Memory B cell (primary cell): ENCODE measurements around the gene SLC6A19.

ENCODE experiments used
- ATAC-seq: fragments of 150-1000 bp; cut with Tn5 transposase; 2 replicates; pipeline ENCODE4 v1.10.0; 2021; ENCODE audit warnings: low read depth, mild to moderate bottlenecking, moderate library complexity
- DNase-seq, 2 donors: peaks; one replicate each; pipeline ENCODE4 v3.0.0; 2022; ENCODE audit warnings: low spot score in 2 of 2
- H3K27ac Mint-ChIP-seq: one replicate; pipeline ENCODE4 v1.8.0; 2022; ENCODE audit warnings: mild to moderate bottlenecking, moderate library complexity, mixed read lengths
- H3K27me3 Mint-ChIP-seq: one replicate; pipeline ENCODE4 v1.8.0; 2022; ENCODE audit warnings: mixed read lengths
- H3K36me3 Mint-ChIP-seq: one replicate; pipeline ENCODE4 v1.8.0; 2022; ENCODE audit warnings: mild to moderate bottlenecking, mixed read lengths
- H3K4me1 Mint-ChIP-seq: one replicate; pipeline ENCODE4 v1.8.0; 2022; ENCODE audit warnings: mixed read lengths
- H3K4me3 Mint-ChIP-seq: one replicate; pipeline ENCODE4 v1.8.0; 2022; ENCODE audit warnings: mild to moderate bottlenecking, moderate library complexity, mixed read lengths
- H3K9me3 Mint-ChIP-seq: one replicate; pipeline ENCODE4 v1.8.0; 2022; ENCODE audit warnings: mixed read lengths

The SLC6A19 gene

GRCh38 chr5:1218351-1219080, 17.1 kb downstream of the SLC6A19 start:
- H3K27me3 Mint-ChIP-seq: peaks cover 14% of the 10 kb centered on the region
- no peaks in the 10 kb centered on the region for H3K4me1 Mint-ChIP-seq
- no peaks in the 10 kb centered on the region for H3K36me3 Mint-ChIP-seq
- peaks cover 3% of the 10 kb centered on the region for H3K9me3 Mint-ChIP-seq
- DNase-seq: no peak
- ATAC-seq: no peak
- no peak overlapping the region for H3K27ac Mint-ChIP-seq
- H3K4me3 Mint-ChIP-seq: no peak overlapping the region

- H3K9me3 Mint-ChIP-seq: peaks cover 3% of the 10 kb centered on the region
- DNase-seq: no peak
- ATAC-seq: no peak
- H3K4me1 Mint-ChIP-seq: no peaks in the 10 kb centered on the region
- peaks cover 14% of the 10 kb centered on the region for H3K27me3 Mint-ChIP-seq
- no peaks in the 10 kb centered on the region for H3K36me3 Mint-ChIP-seq
- no peak overlapping the region for H3K27ac Mint-ChIP-seq
- H3K4me3 Mint-ChIP-seq: no peak overlapping the region
Observed at GRCh38 chr5:1219098-1219767, 17.8 kb downstream of the SLC6A19 start.

DNA sequence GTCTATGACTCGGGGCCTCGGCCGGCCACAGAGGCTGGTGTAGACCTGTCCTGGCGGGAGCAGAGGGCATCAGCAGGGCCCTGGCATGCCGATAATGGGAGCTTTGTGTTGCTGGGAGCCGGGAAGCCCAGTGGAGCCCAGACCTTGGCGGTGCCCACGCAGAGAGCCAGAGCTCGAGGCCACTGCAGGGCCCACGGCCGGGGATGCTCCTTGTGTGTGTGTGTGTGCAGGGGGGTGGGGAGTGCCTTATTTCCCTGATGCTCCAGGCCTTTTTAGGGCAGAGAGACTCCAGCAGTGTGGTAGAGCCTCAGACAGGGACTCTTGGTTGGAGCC, 18.3 kb downstream of the SLC6A19 start:
- Mint-ChIP-seq H3K27me3 (peaks cover 11% of the 10 kb centered on the region), H3K4me1 (no peaks in the 10 kb centered on the region), H3K27ac (no peak overlapping the region), H3K9me3 (peaks cover 3% of the 10 kb centered on the region), H3K36me3 (no peaks in the 10 kb centered on the region), H3K4me3 (no peak overlapping the region)
- DNase-seq: no peak
- no peak for ATAC-seq

DNA sequence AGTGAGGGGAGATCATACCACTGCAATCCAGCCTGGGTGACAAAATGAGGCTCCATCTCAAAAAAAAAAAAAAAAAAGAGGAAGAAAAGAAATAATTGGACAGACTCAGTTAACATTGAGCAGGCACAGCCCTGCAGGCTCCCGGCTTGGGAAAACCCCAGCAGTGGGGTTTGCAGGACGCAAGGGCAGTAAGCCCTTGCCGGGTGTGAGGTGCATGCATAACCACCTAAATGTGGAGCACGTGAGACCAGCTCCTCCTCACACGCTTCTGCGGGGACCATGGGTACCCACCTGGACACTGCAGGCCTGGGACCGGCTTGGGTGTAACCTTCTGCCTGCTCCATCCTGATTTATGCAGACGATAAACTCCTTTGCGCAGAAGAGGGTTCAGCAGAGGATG, 19.0 kb downstream of the SLC6A19 start:
- H3K27me3 Mint-ChIP-seq: peaks cover 9% of the 10 kb centered on the region
- H3K36me3 Mint-ChIP-seq: no peaks in the 10 kb centered on the region
- DNase-seq: no peak
- no peak overlapping the region for H3K27ac Mint-ChIP-seq
- peaks cover 3% of the 10 kb centered on the region for H3K9me3 Mint-ChIP-seq
- H3K4me3 Mint-ChIP-seq: no peak overlapping the region
- ATAC-seq: no peak
- no peaks in the 10 kb centered on the region for H3K4me1 Mint-ChIP-seq

DNA sequence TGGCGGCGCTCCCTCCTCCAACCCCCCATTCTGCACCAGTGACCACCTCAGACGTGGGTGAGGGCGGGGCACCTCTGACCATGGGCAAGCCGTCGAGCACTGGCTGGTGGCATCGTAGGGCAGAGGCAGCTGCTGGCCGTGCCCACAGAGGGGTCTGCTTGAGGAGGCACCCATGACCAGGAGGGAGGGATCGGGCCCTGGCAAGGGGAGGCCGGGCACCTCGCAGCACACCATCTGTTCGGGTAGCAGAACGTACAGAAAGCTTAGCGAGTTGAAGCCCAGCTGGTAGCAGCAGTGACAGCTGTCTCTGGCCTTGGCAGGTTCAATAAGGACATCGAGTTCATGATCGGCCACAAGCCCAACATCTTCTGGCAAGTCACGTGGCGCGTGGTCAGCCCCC, 19.4 kb downstream of the SLC6A19 start:
- Mint-ChIP-seq H3K4me1 (no peaks in the 10 kb centered on the region), H3K36me3 (no peaks in the 10 kb centered on the region), H3K9me3 (peaks cover under 1% of the 10 kb centered on the region), H3K27me3 (peaks cover 6% of the 10 kb centered on the region), H3K4me3 (no peak overlapping the region), H3K27ac (no peak overlapping the region)
- DNase-seq: no peak
- ATAC-seq: no peak

- Mint-ChIP-seq H3K4me3 (no peak overlapping the region), H3K36me3 (no peaks in the 10 kb centered on the region), H3K9me3 (no peaks in the 10 kb centered on the region), H3K27ac (no peak overlapping the region), H3K4me1 (no peaks in the 10 kb centered on the region), H3K27me3 (peaks cover 6% of the 10 kb centered on the region)
- no peak for ATAC-seq
- no peak for DNase-seq
Observed at GRCh38 chr5:1221721-1222120, 20.3 kb downstream of the SLC6A19 start.

DNA sequence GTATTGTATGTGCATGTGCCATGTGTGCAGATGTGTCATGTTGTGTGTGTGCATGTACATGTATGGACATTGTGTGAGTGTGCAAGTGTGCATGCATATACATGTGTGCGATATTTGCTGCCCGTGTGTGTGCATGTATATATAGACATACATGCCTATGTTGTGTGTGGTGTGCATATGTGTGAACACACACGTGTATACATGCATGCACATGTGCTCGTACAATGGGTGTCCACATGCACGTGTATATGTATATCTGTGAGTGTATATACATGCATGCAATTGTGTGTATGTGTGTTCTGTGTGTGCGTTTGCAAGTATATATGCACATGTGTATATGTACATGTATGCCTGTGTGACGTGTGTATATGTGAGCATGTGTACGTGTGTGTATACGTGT, 20.8 kb downstream of the SLC6A19 start:
- no peak for DNase-seq
- Mint-ChIP-seq H3K27me3 (peaks cover 6% of the 10 kb centered on the region), H3K36me3 (no peaks in the 10 kb centered on the region), H3K4me3 (no peak overlapping the region), H3K9me3 (no peaks in the 10 kb centered on the region), H3K27ac (no peak overlapping the region), H3K4me1 (no peaks in the 10 kb centered on the region)
- no peak for ATAC-seq

DNA sequence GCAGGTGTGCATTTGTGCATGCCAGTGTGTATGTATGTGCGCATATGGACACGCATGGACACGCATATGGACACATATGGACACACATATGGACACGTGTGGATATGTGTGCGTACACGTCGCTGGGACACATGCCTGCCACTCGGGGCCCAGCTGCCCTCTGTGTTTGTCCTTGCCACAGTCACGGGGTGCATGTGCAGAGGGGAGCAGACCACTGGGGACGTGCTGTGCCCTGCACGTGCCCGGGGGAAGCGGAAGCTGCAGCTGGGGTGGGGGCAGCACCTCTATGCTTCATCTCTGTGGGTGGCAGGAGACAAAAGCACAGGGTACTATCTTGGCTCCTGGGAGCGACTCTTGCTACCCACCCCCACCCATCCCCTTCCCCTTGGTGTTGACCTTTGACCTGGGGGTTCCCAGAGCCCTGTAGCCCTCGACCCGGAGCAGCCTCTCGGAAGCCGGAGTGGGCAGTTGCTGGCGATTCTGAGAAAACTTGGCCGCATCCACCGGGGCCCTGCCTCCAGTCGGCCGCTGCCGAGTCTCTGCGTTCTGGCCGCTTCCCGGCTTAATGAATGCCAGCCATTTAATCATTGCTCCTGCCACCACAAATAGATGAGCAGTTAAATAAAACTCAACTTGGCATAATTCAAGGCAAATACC, 21.4 kb downstream of the SLC6A19 start:
- no peak overlapping the region for H3K27ac Mint-ChIP-seq
- H3K36me3 Mint-ChIP-seq: no peaks in the 10 kb centered on the region
- no peak for ATAC-seq
- H3K4me3 Mint-ChIP-seq: no peak overlapping the region
- no peaks in the 10 kb centered on the region for H3K4me1 Mint-ChIP-seq
- H3K9me3 Mint-ChIP-seq: no peaks in the 10 kb centered on the region
- H3K27me3 Mint-ChIP-seq: peaks cover 7% of the 10 kb centered on the region
- DNase-seq: no peak

- no peak for DNase-seq
- Mint-ChIP-seq H3K27ac (no peak overlapping the region), H3K36me3 (no peaks in the 10 kb centered on the region), H3K4me1 (no peaks in the 10 kb centered on the region), H3K27me3 (peaks cover 7% of the 10 kb centered on the region), H3K4me3 (no peak overlapping the region), H3K9me3 (no peaks in the 10 kb centered on the region)
- ATAC-seq: no peak
Observed at GRCh38 chr5:1223278-1223670, 21.9 kb downstream of the SLC6A19 start.

DNA sequence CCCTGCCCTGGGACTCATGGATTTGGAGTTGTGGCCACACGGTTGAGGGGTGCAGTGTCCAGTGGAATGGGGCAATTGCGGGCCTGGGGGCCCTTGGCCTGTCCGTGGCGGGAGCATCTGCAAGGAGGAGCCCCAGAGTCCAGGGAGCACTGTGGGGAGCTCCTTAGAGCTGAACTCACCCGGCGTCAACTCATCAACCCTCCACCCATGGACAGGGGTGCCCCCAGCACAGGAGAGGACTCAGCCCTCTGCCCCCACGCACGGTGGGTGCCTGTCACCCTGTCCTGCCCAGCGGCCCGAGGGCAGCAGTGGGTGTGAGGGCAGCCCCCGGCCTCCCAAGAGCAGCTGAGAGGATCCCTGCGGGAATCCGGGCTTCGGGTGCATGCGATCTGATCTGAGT, 23.2 kb downstream of the SLC6A19 start:
- ATAC-seq: no peak
- Mint-ChIP-seq H3K4me3 (no peak overlapping the region), H3K4me1 (no peaks in the 10 kb centered on the region), H3K27ac (no peak overlapping the region), H3K9me3 (no peaks in the 10 kb centered on the region), H3K27me3 (peaks cover 12% of the 10 kb centered on the region), H3K36me3 (no peaks in the 10 kb centered on the region)
- DNase-seq: no peak

- Mint-ChIP-seq H3K27ac (no peak within 1 kb of the TSS), H3K27me3 (peaks cover 15% of the 10 kb centered on the region), H3K9me3 (no peaks in the 10 kb centered on the region), H3K4me3 (no peak within 1 kb of the TSS), H3K36me3 (no peaks in the 10 kb centered on the region), H3K4me1 (no peaks in the 10 kb centered on the region)
- ATAC-seq: no peak
- DNase-seq: no peak
Observed at GRCh38 chr5:1225081-1225480, 23.7 kb downstream of the SLC6A19 start, which contains the start of gene SLC6A18. SLC6A18 (plus strand) TSS chr5:1225381; CDS start chr5:1225478, 97 bp downstream.

- ATAC-seq (no peak), DNase-seq (no peak)
- Mint-ChIP-seq H3K36me3 (no peaks in the 10 kb centered on the region), H3K4me1 (no peaks in the 10 kb centered on the region), H3K27me3 (peaks cover 15% of the 10 kb centered on the region), H3K27ac (no peak overlapping the region), H3K9me3 (no peaks in the 10 kb centered on the region), H3K4me3 (no peak overlapping the region)
Observed at GRCh38 chr5:1226231-1226630, 24.8 kb downstream of the SLC6A19 start.

- no peaks in the 10 kb centered on the region for H3K4me1 Mint-ChIP-seq
- no peak for DNase-seq
- H3K27me3 Mint-ChIP-seq: peaks cover 15% of the 10 kb centered on the region
- no peaks in the 10 kb centered on the region for H3K9me3 Mint-ChIP-seq
- no peaks in the 10 kb centered on the region for H3K36me3 Mint-ChIP-seq
- H3K4me3 Mint-ChIP-seq: no peak overlapping the region
- no peak overlapping the region for H3K27ac Mint-ChIP-seq
- no peak for ATAC-seq
Observed at GRCh38 chr5:1226839-1227581, 25.6 kb downstream of the SLC6A19 start.

GRCh38 chr5:1227667-1228066, 26.3 kb downstream of the SLC6A19 start:
- Mint-ChIP-seq H3K4me3 (no peak overlapping the region), H3K4me1 (no peaks in the 10 kb centered on the region), H3K27ac (no peak overlapping the region), H3K27me3 (peaks cover 16% of the 10 kb centered on the region), H3K36me3 (no peaks in the 10 kb centered on the region), H3K9me3 (no peaks in the 10 kb centered on the region)
- no peak for DNase-seq
- no peak for ATAC-seq
